ENCODE data around the gene HDAC10.

The HDAC10 gene

DNA sequence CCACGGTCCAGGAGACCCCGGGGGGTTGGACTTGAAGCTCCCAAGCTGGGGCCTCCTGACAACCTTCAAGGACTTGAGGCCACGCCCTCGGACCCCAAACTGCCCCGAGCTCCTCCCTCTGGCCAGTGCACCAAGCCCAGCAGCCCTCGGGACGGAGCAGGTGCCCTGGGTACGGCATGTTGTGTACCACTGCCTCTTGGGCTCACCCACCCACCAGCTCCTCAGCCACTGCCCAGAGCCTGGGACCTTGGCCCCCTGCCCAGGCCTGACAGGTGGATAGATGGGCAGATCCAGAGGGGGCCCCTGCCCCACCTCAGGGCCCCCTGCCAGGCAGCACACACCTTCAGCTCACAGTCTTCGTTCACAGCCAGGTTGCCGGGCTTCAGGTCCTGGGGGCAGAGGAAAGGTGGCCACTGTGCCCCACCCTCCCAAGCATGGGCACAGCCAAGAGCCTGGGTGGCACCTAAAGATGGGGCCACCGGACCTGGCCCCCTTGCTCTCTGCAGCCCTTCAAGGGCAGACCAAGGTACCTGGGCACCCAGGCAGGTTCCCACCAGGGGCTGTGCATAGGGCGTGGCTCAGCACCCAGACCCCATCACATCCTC, 5.3 kb upstream of the HDAC10 start:
- DNase-seq = no peak
- H3K4ac ChIP-seq (ENCODE audit: low read depth, low read length) = no peak overlapping the region
- no peaks in the 10 kb centered on the region for H3K9me3 ChIP-seq (ENCODE audit: insufficient read depth, low read depth, low read length)
- no peaks in the 10 kb centered on the region for H3K36me3 ChIP-seq (ENCODE audit: control insufficient read depth in 1 of 2, insufficient read depth in 2 of 2, low read length in 2 of 2)
- H3K27me3 ChIP-seq (ENCODE audit: insufficient read depth, low read length) = peaks cover 9% of the 10 kb centered on the region
- no peak overlapping the region for H3K9ac ChIP-seq (ENCODE audit: low read length)
- no CpG with 5 or more reads among the region's 12 CpGs for WGBS (ENCODE audit: extremely low coverage, insufficient coverage, insufficient read length)
- H3K4me3 ChIP-seq (ENCODE audit: low read depth, low read length) = no peak overlapping the region
- H2BK120ac ChIP-seq (ENCODE audit: insufficient read depth, low read length, poor library complexity) = no peak overlapping the region
- H2BK12ac ChIP-seq (ENCODE audit: low read length) = no peak overlapping the region
- no peak overlapping the region for H2AK5ac ChIP-seq (ENCODE audit: low read length)
- no peak overlapping the region for H3K18ac ChIP-seq (ENCODE audit: low read length)
- H4K91ac ChIP-seq (ENCODE audit: low read depth, low read length) = no peak overlapping the region
- H3K14ac ChIP-seq (ENCODE audit: low read length) = no peak overlapping the region
- no peak overlapping the region for H2AFZ ChIP-seq (ENCODE audit: insufficient read depth, low read length, poor library complexity)
- no peak overlapping the region for H3K4me2 ChIP-seq (ENCODE audit: low read length)
- no peak overlapping the region for H4K8ac ChIP-seq (ENCODE audit: low read depth, low read length)
- H3K27ac ChIP-seq (ENCODE audit: low read depth, low read length) = no peak overlapping the region
- peaks cover 17 to 18% of the 10 kb centered on the region in 2 experiments for H3K4me1 ChIP-seq (ENCODE audit: control insufficient read depth in 1 of 2, insufficient read depth in 2 of 2, low read length in 2 of 2)
- no peak overlapping the region for H3K23ac ChIP-seq (ENCODE audit: low read length)
- H2BK5ac ChIP-seq (ENCODE audit: low read depth, low read length, poor library complexity) = no peak overlapping the region
- peaks cover 2% of the 10 kb centered on the region for H3K79me1 ChIP-seq (ENCODE audit: low read length)
- no peaks in the 10 kb centered on the region for H3K79me2 ChIP-seq (ENCODE audit: control insufficient read depth, insufficient read depth, low read length, poor library complexity)
- H4K12ac ChIP-seq (ENCODE audit: low read depth, low read length) = no peak overlapping the region

DNA sequence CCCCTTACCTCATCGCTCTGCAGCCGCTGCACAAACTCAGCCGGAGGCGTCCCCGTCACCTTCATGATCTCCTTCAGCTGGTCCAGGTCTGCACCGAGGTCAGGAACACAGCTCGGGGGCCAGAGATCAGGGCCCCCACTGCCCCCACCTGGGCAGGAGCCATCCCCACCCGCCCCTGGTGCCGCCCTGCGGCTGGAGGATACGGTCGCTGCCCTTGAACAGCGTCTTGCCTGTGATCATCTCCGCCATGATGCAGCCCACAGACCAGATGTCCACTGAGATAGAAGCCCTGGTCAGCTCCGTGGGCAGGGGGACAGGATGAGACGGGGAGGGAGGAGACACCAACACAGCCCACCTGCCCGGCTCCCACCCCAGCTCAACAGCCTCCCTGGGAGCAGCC, 4.5 kb upstream of the HDAC10 start:
- Histone ChIP-seq H4K91ac (ENCODE audit: low read depth, low read length) (no peak overlapping the region), H3K9ac (ENCODE audit: low read length) (no peak overlapping the region), H2BK5ac (ENCODE audit: low read depth, low read length, poor library complexity) (no peak overlapping the region), H3K4me2 (ENCODE audit: low read length) (no peak overlapping the region), H2BK120ac (ENCODE audit: insufficient read depth, low read length, poor library complexity) (no peak overlapping the region), H3K14ac (ENCODE audit: low read length) (no peak overlapping the region), H3K4ac (ENCODE audit: low read depth, low read length) (no peak overlapping the region), H4K12ac (ENCODE audit: low read depth, low read length) (no peak overlapping the region), H3K36me3 (ENCODE audit: control insufficient read depth in 1 of 2, insufficient read depth in 2 of 2, low read length in 2 of 2) (no peaks in the 10 kb centered on the region), H3K79me2 (ENCODE audit: control insufficient read depth, insufficient read depth, low read length, poor library complexity) (peaks cover 4% of the 10 kb centered on the region), H2BK12ac (ENCODE audit: low read length) (no peak overlapping the region), H3K23ac (ENCODE audit: low read length) (no peak overlapping the region), H2AK5ac (ENCODE audit: low read length) (no peak overlapping the region), H4K8ac (ENCODE audit: low read depth, low read length) (no peak overlapping the region), H3K27me3 (ENCODE audit: insufficient read depth, low read length) (peaks cover 5% of the 10 kb centered on the region), H3K4me3 (ENCODE audit: low read depth, low read length) (no peak overlapping the region), H3K4me1 (ENCODE audit: control insufficient read depth in 1 of 2, insufficient read depth in 2 of 2, low read length in 2 of 2) (peaks cover 17 to 21% of the 10 kb centered on the region in 2 experiments), H3K79me1 (ENCODE audit: low read length) (peaks cover 7% of the 10 kb centered on the region), H2AFZ (ENCODE audit: insufficient read depth, low read length, poor library complexity) (no peak overlapping the region), H3K9me3 (ENCODE audit: insufficient read depth, low read depth, low read length) (no peaks in the 10 kb centered on the region), H3K27ac (ENCODE audit: low read depth, low read length) (no peak overlapping the region), H3K18ac (ENCODE audit: low read length) (no peak overlapping the region)
- DNase-seq = no peak
- WGBS (ENCODE audit: extremely low coverage, insufficient coverage, insufficient read length) = no CpG with 5 or more reads among the region's 17 CpGs

DNA sequence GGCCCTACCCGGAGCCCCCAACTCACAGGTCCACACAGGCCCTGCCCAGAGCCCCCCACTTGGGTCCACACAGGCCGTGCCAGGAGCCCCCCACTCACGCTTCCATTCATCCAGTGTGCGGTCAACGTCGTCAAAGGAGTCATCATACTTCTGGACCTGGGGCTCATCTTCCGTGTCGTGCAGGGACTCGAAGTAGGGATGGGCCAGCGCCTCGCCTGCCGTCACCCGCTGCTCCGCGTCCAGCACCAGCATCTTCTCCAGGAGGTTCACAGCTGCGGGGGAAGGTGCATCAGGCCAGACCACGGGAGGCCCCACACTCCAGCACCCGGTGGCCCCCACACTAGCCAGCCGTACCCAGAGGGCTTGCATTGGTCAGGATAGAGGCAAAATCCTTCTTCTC, 4.0 kb upstream of the HDAC10 start:
- Histone ChIP-seq H4K8ac (ENCODE audit: low read depth, low read length) (no peak overlapping the region), H3K36me3 (ENCODE audit: control insufficient read depth in 1 of 2, insufficient read depth in 2 of 2, low read length in 2 of 2) (no peaks in the 10 kb centered on the region), H3K23ac (ENCODE audit: low read length) (no peak overlapping the region), H3K79me2 (ENCODE audit: control insufficient read depth, insufficient read depth, low read length, poor library complexity) (peaks cover 5% of the 10 kb centered on the region), H4K12ac (ENCODE audit: low read depth, low read length) (no peak overlapping the region), H3K4me3 (ENCODE audit: low read depth, low read length) (no peak overlapping the region), H3K4ac (ENCODE audit: low read depth, low read length) (no peak overlapping the region), H3K9ac (ENCODE audit: low read length) (no peak overlapping the region), H3K4me2 (ENCODE audit: low read length) (no peak overlapping the region), H2BK5ac (ENCODE audit: low read depth, low read length, poor library complexity) (no peak overlapping the region), H3K18ac (ENCODE audit: low read length) (no peak overlapping the region), H2AFZ (ENCODE audit: insufficient read depth, low read length, poor library complexity) (no peak overlapping the region), H4K91ac (ENCODE audit: low read depth, low read length) (no peak overlapping the region), H3K14ac (ENCODE audit: low read length) (no peak overlapping the region), H3K79me1 (ENCODE audit: low read length) (peaks cover 7% of the 10 kb centered on the region), H2BK120ac (ENCODE audit: insufficient read depth, low read length, poor library complexity) (no peak overlapping the region), H3K9me3 (ENCODE audit: insufficient read depth, low read depth, low read length) (peaks cover 2% of the 10 kb centered on the region), H2AK5ac (ENCODE audit: low read length) (no peak overlapping the region), H2BK12ac (ENCODE audit: low read length) (no peak overlapping the region), H3K27ac (ENCODE audit: low read depth, low read length) (no peak overlapping the region), H3K27me3 (ENCODE audit: insufficient read depth, low read length) (no peaks in the 10 kb centered on the region), H3K4me1 (ENCODE audit: control insufficient read depth in 1 of 2, insufficient read depth in 2 of 2, low read length in 2 of 2) (peaks cover 17 to 25% of the 10 kb centered on the region in 2 experiments)
- WGBS (ENCODE audit: extremely low coverage, insufficient coverage, insufficient read length) = no CpG with 5 or more reads among the region's 19 CpGs
- DNase-seq = no peak

DNA sequence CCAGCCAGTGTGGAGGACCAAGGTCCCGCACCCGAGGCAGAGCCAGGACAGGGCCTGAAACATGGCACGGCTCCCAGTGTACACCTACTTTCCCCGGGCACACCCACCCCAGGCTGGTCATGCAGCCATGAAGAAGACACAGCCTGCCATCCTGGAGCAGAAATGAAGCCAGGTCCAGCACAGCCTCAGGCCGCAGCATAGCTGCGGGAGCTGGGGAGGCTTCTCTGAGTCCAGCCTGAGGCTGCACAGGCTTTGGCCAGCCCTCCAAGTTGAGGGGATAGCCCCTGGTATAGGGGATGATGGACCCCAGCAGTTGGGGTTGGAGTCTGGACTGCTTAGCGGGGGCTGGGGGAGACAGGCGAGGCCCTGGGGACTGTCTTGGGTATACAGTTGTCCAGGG, 2.9 kb upstream of the HDAC10 start:
- no CpG with 5 or more reads among the region's 8 CpGs for WGBS (ENCODE audit: extremely low coverage, insufficient coverage, insufficient read length)
- Histone ChIP-seq H2AK5ac (ENCODE audit: low read length) (no peak overlapping the region), H3K4ac (ENCODE audit: low read depth, low read length) (no peak overlapping the region), H3K4me1 (ENCODE audit: control insufficient read depth in 1 of 2, insufficient read depth in 2 of 2, low read length in 2 of 2) (peaks cover 19 to 27% of the 10 kb centered on the region in 2 experiments), H3K36me3 (ENCODE audit: control insufficient read depth in 1 of 2, insufficient read depth in 2 of 2, low read length in 2 of 2) (peaks cover 0 to 4% of the 10 kb centered on the region in 2 experiments), H2BK120ac (ENCODE audit: insufficient read depth, low read length, poor library complexity) (no peak overlapping the region), H2BK5ac (ENCODE audit: low read depth, low read length, poor library complexity) (no peak overlapping the region), H3K14ac (ENCODE audit: low read length) (no peak overlapping the region), H2BK12ac (ENCODE audit: low read length) (no peak overlapping the region), H3K4me2 (ENCODE audit: low read length) (no peak overlapping the region), H4K12ac (ENCODE audit: low read depth, low read length) (no peak overlapping the region), H4K91ac (ENCODE audit: low read depth, low read length) (no peak overlapping the region), H3K79me1 (ENCODE audit: low read length) (peaks cover 7% of the 10 kb centered on the region), H3K18ac (ENCODE audit: low read length) (no peak overlapping the region), H3K79me2 (ENCODE audit: control insufficient read depth, insufficient read depth, low read length, poor library complexity) (peaks cover 5% of the 10 kb centered on the region), H3K27me3 (ENCODE audit: insufficient read depth, low read length) (no peaks in the 10 kb centered on the region), H3K9me3 (ENCODE audit: insufficient read depth, low read depth, low read length) (peaks cover 3% of the 10 kb centered on the region), H4K8ac (ENCODE audit: low read depth, low read length) (no peak overlapping the region), H2AFZ (ENCODE audit: insufficient read depth, low read length, poor library complexity) (no peak overlapping the region), H3K9ac (ENCODE audit: low read length) (no peak overlapping the region), H3K4me3 (ENCODE audit: low read depth, low read length) (no peak overlapping the region), H3K23ac (ENCODE audit: low read length) (no peak overlapping the region), H3K27ac (ENCODE audit: low read depth, low read length) (no peak overlapping the region)
- DNase-seq = no peak
